ENCODE measurements around the gene APCDD1.
"Not testable (repeated sequence)": the region's sequence is repeated elsewhere in the genome, so short reads cannot be mapped to it uniquely, and the experiment has no call there.

APCDD1 gene

DNA sequence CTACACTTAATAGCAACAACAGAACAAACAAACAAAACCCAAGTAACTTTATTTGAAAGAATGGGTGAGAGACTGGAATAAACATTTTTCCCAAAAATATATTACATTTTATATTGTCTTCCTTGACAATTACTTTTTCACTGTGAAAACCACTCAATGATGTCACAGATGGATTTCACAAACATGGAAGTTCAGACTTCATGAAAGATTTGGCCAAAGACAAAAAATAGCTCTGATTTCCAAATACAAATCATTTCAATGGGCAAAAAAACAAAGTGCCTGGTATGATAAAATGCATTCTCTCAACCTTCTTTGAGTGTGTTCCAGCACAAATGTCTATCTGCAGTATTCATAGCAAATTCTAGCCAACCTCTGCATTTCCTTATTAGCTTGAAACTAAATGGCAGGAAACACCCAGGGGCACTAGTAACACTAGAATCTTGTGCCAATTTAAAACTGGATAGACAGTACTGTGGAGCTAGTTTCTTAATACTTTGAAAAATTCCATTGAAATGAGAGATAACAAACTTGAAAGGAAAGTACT, 42.8 kb downstream of the APCDD1 start:
- DNase-seq, result no peak

DNA sequence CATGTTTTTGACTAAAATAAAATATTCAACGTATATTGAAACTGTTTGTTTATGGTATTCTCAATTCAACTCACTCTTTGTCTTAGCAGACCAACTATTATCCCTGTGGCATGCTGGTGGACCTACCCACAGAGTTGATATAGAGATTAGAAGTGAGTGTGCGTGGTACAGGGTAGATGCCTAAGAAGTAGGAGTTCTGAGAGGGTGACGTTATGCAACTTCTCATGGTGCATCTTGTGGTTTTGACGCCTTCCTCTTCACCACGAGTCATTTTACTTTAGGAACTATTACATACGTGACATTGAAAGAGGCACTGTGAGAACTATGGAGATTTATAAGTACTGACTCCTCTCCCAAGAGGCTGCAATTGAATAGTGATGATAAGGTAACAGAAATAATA, 44.8 kb downstream of the APCDD1 start:
- no peak for DNase-seq

DNA sequence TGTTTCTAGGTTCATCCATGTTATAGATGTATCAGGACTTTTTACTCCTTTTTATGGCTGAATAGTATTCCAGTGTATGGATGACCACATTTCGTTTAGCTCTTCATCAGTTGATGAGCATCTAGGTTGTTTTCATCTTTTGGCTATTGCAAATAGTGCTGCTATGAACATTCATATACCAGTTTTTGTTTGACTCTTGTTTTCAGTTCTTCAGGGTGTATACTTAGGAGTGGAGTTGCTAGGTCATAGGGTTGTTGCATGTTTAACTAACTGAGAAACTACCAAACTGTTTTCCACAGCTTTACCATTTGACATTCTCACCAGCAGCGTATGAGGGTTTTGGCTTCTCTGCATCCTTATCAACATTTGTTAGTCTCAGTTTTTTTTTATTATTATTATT, 45.6 kb downstream of the APCDD1 start:
- DNase-seq, result no peak

DNA sequence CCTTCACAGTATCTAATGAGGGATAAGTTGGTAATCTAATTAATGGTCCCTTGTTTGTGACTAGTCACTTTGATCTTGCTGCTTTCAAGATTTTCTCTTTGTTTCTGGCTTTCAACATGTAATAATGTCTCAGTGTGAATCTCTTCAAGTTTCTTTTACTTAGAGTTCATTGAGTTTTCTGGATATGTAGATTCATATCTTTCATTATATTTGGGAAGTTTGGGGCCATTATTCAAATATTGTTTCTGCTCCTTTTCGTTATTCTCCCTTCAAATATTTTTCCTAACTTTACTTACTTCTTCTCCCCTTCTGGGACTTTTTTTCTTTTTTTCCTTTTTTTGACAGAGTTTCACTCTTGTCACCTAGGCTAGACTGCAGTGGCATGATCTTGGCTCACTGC, 50.3 kb downstream of the APCDD1 start:
- no peak for DNase-seq

DNA sequence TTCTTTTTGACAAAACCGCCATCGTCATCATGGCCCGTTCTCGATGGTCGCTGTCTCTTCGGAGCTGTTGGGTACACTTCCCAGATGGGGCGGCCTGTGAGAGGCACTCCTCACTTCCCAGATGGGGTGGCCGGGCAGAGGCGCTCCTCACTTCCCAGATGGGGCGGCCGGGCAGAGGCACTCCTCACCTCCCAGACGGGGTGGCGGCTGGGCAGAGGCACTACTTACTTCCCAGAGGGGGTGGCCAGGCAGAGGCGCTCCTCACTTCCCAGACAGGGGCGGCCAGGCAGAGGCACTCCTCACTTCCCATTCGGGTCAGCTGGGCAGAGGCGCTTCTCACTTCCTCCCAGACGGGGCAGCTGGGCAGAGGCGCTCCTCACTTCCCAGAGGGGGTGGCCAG, 51.5 kb downstream of the APCDD1 start:
- DNase-seq, result not testable (repeated sequence)

DNA sequence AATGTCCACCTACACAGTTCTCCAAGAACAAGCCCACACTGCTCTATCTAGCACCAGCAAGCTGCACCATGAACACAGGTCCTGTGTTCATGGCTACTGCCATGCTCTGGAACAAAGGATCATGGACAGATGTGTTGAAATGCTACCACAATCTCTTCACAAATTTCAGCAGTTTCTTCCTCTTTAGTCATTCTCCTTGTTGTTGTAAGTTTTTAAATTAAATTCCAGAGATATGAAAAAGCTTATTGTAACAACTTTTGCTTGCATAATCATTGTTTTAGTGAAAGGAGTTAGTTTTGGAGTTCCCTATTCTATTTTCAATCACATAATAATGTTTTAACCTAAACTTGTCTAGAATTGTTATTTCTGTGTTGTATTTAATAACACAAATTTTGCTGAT, 54.2 kb downstream of the APCDD1 start:
- DNase-seq, result no peak

DNA sequence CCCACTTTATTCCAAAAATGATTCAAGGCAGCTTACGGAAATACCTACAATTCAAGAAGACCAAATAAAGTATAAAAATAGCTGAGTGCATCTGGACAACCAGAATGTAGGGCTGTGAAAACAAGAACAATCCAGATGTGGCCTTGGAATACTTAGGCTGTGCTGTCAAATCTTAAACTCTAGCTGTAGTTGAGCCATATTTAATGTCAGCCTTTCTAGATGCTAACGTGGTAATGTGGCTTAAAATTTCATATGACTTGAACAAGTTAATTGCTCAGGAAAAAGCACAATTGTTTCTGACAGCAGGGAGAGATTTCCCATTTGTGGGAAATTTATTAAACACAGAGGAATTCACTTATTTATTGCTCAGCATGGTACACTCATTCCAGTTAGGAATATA, 56.8 kb downstream of the APCDD1 start:
- no peak for DNase-seq

DNA sequence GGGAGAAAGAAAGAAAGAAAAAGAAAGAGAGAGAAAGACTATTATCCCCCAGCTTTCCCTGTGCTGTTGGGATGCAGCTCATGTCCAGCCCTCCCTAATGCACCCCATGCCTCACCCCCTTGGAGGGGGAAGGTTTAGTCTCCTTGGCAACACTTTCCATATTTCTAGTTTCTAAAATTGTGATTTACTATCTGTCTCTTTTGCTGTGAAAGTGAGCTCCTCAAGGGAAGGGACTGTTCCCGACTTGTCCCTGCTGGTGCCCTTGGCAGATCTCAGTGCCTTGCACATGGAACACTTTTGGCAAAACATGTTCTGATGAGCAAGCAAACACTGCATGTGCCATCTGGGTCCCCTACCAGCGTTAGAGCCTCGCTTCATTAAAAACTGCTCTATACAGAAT, 59.6 kb downstream of the APCDD1 start:
- no peak for DNase-seq

DNA sequence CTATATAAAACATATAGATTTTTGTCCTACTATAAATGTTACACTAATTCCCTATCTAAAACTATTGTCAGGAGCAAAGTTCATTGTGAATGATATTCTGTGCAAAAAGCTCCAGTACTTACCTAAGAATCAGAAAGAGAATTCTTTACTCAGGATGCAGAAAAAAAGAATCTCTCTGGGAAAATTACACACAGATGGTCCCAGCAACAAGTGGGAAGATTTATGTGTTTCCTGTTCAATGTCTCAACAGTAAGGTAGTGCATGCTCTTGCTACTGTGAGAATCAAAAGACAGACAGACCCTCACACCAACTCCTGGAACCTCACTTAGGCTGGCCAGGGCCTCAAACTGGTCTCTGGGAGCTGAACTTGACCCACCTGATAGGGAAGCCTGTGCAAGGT, 60.2 kb downstream of the APCDD1 start:
- no peak for DNase-seq

DNA sequence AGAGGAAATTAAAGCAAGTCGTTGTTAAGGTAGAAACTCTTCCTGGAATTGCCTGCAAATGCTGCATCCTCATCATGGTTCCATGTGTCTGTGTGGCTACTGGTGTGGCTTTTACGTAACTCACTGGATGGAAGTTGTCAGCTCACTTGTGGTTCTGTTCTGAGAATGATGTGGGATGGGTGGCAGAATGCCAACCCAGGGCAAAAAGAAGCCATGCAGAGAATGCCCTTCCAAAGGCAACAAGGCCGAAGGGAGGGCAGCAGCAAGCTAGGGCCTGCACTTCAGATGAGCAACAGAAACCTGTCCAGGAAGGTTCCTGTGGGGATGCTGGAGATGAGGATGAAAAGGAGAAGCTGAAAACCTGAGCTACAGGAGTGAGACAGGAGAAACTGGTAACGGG, 61.0 kb downstream of the APCDD1 start:
- DNase-seq, result no peak

DNA sequence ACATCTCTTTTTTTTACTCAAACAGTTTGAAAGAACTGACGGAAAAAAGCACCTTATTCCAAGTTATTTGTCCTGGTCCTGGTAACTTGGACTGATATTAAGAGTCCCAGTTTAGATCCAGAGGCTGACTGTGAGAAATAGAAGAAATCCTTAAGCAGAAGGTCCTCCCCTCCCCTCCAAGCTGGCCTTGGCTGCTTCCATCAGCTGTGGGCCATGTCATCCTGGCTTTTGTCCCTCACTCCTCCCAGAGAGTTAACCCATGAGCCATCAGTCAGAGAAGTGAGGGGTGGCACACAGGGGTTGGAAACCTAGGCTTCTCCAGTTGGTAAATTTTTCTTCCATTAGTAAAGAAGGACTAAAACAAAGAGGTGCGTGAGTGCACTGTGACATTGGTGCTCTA, 61.6 kb downstream of the APCDD1 start:
- DNase-seq, result no peak

DNA sequence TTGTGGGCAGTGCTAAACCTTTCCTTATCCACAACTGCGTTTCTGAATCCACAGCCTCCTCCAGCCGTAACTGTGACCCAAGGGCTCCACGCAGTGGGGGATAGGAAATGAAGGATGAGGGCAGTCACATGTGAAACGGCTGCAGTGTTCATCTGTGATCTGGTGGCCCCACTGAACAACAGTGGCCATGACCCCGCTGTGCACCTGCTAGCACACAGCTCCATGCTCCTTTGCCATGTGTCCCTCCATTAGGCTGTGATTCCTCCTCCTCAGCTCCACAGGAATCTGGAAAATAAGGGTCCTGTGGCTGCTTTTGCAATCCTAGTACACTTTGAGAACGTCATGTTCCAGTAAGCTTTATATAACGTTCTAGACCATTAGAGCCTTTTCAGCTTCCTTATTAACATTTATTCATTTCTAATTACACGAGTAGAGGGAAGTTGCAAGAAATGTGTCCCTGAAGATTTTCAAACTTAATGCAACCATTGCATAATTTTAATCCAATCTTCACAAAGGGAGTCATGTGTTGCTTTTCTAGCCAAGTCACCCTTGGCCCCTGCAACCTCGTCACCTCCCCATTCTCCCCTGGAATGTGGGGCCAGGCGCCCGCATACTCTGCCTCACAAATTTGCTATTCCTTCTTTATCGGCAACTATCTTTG, 64.3 kb downstream of the APCDD1 start:
- no peak for DNase-seq

DNA sequence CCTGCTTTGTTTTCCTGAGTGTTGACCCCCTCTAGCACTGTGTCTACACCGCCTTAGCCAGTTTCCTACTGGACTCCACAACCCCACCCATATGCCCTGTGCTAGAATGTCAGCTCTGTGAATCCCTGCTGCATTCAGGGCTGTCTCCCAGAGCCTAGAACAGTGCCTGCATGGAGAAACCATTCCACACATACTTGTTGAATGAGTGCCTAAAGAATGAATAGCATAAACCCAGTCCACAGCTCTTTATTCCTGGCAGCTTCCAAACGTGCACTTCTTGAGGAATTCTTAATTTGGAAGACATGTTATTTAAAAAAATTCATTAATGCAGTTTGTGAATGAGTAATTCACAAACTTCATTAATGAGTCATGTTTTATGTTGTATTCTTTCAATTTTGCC, 64.9 kb downstream of the APCDD1 start:
- no peak for DNase-seq

DNA sequence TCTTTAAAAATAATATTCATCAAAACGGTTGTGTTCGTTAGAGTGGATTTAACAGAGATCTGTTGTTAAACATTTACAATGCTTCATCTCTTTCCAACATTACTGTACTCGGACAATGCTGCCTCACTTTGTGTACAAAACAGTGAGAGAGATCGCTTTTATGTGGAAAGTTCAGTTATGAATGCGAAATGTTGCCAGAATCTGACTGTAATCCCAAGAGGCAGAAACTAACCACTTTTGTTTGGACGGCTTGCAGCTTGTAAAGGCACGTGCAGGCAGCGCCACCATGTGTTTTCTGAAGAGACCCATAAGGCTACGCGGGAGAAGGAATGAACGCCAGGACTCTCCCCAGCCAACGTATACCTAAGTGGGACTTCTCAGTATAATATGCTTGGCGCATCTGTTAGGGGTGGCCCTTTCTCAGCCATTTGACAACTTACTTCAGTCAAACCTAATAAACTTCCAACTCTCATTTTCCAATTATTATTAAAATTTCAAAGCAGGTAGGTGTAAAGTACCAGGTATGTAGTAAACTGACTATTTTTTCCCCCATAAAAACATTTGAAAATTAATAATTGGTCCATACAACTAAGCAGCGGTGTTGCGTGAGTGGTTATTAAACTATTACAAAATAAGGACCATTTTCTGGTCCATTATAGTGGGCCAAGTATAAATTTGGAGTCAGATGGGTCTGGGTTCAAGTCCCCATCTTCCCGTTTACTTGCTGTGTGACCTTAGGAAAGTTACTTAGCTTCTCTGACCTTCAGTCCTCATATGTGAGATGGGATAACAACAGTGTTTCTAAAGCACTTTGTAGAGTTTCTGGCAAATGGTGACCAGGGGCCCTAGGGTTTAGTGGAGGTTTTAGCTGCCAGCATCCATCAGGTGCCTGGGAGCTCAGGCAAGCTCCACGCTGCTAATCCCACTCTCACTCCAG, 65.8 kb downstream of the APCDD1 start:
- peak; percentile 18 for DNase-seq

DNA sequence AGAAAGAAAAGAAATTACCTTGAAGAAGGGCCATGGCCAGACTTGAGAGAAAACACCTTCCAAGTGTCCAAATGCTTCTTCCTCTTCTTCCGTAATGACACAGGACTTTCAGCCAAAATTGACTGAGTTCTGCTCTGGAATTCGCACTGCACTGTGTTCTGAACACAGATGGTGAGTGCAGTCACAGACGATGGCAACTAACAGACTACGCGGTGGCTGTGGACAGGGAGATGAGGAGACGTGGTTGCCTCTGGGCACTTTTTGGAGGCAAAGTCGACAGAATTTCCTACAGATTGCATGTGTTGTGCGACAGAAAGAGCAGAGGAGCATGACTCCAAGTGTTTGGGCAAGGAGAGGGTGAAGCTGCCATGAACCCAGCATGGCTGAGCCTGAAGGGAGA, 67.1 kb downstream of the APCDD1 start:
- no peak for DNase-seq

DNA sequence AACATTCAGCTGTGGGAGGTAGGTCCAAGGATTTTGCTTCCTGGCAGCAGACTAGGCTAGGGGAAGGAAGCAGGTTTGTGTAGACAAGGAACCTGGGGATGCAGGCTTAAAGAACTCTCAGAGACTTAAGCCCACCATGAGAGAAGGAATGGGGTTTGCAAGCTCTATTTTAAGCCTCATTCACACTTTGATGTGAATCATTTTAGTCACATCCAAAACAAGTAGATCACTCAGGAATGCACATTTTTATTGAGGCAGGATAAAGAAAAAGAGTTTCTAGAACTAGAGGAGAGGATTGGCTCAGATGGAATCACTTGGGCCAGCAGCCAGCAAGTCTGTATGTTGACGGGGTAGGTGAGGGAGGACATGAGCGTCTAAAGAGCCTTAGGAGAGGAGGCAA, 68.1 kb downstream of the APCDD1 start:
- DNase-seq, result no peak

DNA sequence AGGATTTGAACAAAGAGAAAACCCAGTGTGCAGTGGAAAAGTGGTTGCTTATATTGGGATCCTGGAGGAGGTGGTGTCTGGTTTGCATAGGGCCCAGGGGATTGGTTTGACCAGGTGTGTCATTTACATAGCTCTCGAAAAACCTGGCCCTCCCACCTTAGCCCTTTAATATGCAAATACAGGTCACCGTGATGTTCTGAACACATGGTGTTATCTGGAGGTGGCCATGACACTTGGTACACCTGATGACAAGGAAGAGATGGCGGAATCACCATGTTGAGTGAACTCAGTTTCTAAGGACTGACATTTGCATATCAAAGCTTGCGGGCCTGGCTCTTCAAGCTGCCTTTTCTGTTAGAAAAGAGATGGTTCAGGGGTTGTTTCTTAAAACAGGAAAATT, 69.1 kb downstream of the APCDD1 start:
- DNase-seq, result no peak

DNA sequence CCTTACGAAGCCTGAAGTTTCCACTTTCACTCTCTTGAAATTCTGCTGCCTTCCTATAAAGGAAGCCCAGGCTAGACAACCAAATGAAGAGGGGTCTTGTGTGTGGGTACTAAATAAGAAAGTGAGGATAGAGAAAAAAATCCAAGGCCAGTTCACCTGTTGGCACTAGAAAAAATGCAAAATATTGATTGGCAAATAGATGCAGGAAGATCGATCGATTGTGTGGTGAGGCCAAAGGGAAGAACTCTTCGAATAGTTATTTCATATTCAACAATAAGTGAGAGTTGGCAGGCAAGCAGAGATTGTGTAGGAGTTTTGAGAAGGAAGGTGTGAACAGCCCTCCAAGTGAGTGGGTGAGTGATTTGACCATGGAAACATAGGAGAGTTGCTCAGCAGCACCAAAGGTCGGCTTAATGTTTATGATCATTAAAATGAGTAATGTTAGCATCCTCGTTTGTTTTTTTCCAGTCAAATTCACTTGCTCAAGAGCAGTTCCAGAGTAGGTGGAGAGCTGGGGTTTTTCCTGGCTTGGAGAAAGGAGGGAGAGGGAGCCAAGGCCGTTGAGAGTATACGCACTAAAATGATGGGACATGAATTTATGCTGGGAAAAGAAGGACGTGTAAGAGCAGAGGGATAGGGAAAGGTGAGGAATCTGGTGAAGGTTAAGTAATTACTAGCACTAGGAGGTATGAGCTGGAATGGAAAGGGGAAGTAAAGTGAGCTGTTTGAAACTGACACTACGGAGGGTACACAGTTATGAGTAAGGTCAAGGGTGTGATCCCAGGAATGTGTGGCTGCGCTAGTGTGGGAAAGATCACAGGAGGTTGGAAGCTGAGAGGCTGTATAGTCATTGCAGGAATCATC, 70.3 kb downstream of the APCDD1 start:
- peak; percentile 5 for DNase-seq

DNA sequence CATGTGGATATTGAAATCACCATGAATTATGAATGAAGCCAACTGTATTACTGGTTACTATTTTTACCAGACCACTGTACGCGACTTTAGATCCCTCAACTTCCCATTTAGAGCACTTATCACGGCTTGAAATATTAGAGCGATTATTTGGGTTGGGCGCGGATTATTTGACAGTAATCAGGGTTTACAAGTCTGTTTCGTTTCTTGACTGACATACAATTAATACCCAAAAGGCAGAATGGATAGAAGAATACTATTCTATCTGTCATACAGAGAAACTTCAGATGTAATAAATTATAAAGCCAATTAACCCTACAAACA, 70.9 kb downstream of the APCDD1 start:
- DNase-seq, result no peak

DNA sequence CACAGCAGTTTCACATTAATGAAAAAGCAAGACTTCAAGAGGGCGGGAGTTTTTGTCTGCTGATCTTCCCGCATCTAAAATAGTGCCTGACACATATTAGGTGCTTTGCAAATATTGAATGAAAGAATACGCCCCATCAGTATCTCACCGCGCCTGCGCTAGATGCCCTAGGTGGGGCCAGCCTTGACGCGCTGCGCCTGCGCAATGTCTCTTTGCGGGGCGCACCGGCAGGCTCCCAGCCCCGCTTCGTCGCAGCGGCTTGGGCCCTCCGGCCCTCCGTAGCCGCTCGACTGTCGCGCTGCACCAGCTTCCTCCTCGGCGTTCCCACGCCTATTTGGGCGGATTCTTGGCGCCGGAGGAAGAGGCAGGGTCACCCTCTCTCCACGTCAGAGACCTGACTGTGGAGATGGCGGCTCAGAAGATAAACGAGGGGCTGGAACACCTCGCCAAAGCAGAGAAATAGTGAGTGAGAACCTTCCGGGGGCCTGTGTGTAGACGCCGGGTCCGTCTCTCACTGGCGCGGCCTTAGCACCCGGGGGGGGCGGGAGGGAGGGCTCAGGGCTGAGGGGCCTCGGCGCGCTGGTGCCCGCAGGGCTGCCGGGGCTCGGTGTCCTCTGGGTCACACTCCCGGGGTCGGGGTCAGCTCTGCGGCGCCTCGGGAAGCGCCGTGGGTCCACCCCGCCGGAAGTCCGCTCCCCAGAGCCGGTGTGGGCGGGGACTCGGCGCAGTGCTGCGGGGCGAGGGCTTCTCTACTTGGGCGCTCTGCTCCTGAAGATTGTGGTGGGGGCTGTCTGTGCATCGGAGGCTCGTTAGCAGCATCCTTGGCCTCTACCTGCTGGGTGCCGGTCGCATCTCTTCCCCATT, 71.5 kb downstream of the APCDD1 start, which contains the start of gene NAPG:
Gene NAPG, plus strand, starts transcription at position 331 of the 864 bp plus-strand sequence. Its CDS starts 76 bp downstream, at position 407.
- peak; percentile 90 for DNase-seq

DNA sequence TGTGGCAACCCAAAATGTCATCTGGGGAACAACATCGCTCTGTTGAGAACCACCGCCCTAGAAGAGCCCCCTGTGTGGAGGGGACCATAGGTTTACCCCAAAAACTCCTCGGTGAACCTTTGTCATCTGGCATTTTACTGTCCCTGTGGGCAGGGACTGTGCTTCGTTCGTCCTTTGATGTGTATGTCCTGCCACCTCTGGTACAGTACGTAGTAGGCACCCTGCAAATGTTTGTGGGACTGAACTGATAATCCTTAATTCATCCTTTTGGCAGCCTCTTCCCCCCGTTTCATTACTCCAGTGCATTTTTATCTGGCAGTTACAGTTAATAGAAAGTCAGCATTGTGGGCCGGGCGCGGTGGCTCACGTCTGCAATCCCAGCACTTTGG, 72.1 kb downstream of the APCDD1 start:
- DNase-seq, result no peak

DNA sequence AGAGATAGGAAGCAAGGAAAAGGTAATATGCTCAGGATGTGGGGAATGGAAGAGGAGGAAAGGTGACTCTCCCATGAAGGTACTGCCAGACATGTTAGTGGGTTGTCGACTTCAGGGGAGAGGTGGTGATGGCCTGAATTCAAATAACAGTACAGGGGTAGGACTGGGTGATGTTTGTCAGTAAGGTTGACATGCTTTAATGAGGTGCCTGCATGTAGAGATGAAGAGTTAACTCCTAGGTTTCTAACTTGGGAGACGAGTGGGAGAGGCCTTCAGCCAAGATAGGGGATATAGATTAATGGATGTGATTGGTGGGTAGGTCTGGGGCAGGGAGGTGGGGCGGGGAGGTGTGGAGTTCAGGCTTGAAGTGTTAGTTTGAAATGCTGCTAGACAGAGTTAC, 74.0 kb downstream of the APCDD1 start:
- DNase-seq, result no peak
